ENCODE results near the gene MUS81. TPM values are rescaled to one million over a fixed set of nuclear protein-coding genes. Genes with fewer than 3 reads are reported as not detected.
"Not testable (repeated sequence)": the region's sequence is repeated elsewhere in the genome, so short reads cannot be mapped to it uniquely, and the experiment has no call there.

Gene MUS81
- total RNA-seq, 1 donor from 2014 or later, result 38.0 TPM

GRCh38 chr11:65891219-65892136 is 31.2 kb downstream of the MUS81 start:
- no peak for DNase-seq (ENCODE audit: low spot score)

GRCh38 chr11:65892137-65892540 is 31.9 kb downstream of the MUS81 start:
- DNase-seq (ENCODE audit: low spot score), result not testable (repeated sequence)

GRCh38 chr11:65892661-65893317 is 32.6 kb downstream of the MUS81 start:
- no peak for DNase-seq (ENCODE audit: low spot score)

- no peak for DNase-seq (ENCODE audit: low spot score)
Measured at GRCh38 chr11:65894034-65894591, 33.9 kb downstream of the MUS81 start.

- no peak for DNase-seq (ENCODE audit: low spot score)
Measured at GRCh38 chr11:65895482-65895981, 35.3 kb downstream of the MUS81 start.

GRCh38 chr11:65896034-65896999 is 36.1 kb downstream of the MUS81 start:
- DNase-seq (ENCODE audit: low spot score), result no peak

GRCh38 chr11:65897020-65897471 is 36.8 kb downstream of the MUS81 start:
- DNase-seq (ENCODE audit: low spot score), result no peak

GRCh38 chr11:65898656-65899355 is 38.6 kb downstream of the MUS81 start:
- DNase-seq (ENCODE audit: low spot score), result no peak

GRCh38 chr11:65899356-65900124 is 39.3 kb downstream of the MUS81 start:
- DNase-seq (ENCODE audit: low spot score), result peak; percentile 97

- peak; percentile 97 for DNase-seq (ENCODE audit: low spot score)
Measured at GRCh38 chr11:65900125-65900898, 40.1 kb downstream of the MUS81 start, which contains the start of gene FOSL1. FOSL1 (minus strand) TSS chr11:65900388; CDS start chr11:65900339, 49 bp downstream.

- DNase-seq (ENCODE audit: low spot score), result no peak
Measured at GRCh38 chr11:65900899-65901180, 40.6 kb downstream of the MUS81 start.

- no peak for DNase-seq (ENCODE audit: low spot score)
Measured at GRCh38 chr11:65903068-65903481, 42.8 kb downstream of the MUS81 start.

GRCh38 chr11:65903715-65904114 is 43.5 kb downstream of the MUS81 start:
- DNase-seq (ENCODE audit: low spot score), result no peak

GRCh38 chr11:65906602-65907001 is 46.4 kb downstream of the MUS81 start:
- no peak for DNase-seq (ENCODE audit: low spot score)

GRCh38 chr11:65907878-65908277 is 47.6 kb downstream of the MUS81 start:
- no peak for DNase-seq (ENCODE audit: low spot score)

- no peak for DNase-seq (ENCODE audit: low spot score)
Measured at GRCh38 chr11:65911682-65912568, 51.7 kb downstream of the MUS81 start.

GRCh38 chr11:65912845-65913244 is 52.6 kb downstream of the MUS81 start:
- no peak for DNase-seq (ENCODE audit: low spot score)

All from mesenteric fat pad (tissue), 1 donor.